ENCODE data around the gene ZNF138. TPM values are rescaled to one million over a fixed set of nuclear protein-coding genes. Genes with fewer than 3 reads are reported as not detected.

The ZNF138 gene
- total RNA-seq, 1 experiment from 2014 or later: 2.6 TPM

DNA sequence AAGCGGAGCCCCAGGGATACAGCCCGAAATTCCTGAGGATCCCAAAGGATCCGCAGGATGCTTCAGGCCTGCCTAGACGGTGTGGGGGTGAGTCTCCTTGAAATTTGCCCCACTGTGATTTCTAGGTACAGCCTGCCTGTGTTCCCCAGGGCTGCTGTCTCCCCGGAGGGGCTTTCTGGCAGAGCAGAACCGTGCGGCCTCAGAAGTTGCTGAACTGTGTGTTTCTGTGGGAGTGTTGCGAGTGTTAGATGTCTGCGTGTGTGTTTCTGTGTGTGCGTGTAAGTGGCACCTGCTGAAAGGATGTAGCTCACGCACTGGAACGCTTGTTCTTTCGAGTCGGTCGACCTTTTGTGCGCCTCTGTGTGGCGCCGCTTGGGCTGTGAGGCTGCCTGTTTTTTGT lies 81.0 kb downstream of the ZNF138 start:
- no peak for DNase-seq (ENCODE audit: low spot score)

DNA sequence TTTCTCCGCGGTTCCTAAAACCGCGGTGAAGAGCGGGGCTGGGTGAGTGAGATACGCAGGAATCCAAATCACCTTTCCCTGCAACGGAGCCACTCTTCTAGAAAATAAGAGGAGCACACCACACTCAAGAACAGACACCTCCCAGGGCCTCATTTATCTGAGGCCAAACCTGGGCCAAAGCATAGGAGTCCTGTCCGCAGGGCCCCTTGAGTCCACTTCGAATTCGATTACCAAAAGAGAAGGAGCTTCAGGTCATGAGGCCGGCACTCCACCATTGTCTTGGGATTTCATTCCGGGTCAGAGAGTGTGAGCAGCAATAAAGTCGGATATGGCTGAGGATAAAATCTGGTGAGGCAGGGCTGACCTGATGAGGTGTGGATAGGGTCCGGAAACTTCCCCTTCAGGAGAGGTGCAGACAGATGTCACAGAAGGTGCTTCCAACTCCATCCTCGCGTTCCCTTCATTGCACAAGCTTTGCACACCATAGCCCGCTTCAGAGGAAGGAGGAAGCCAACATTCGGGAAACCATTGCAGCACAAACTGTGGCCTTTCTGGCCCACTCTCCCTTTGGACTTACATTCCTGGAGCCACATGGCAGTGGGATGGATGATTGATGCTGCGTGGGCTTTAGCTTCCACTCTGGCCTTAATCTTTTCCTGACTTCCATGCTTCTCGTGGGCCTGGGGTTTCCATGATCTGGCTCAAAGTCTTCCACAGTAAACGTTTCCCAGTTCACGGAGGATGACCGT lies 81.6 kb downstream of the ZNF138 start:
- DNase-seq (ENCODE audit: low spot score): no peak

- no peak for DNase-seq (ENCODE audit: low spot score)
These were observed 82.8 kb downstream of the ZNF138 start for GRCh38 chr7:64876792-64877713.

- DNase-seq (ENCODE audit: low spot score): no peak
These were observed 83.7 kb downstream of the ZNF138 start for GRCh38 chr7:64877714-64878610.

DNA sequence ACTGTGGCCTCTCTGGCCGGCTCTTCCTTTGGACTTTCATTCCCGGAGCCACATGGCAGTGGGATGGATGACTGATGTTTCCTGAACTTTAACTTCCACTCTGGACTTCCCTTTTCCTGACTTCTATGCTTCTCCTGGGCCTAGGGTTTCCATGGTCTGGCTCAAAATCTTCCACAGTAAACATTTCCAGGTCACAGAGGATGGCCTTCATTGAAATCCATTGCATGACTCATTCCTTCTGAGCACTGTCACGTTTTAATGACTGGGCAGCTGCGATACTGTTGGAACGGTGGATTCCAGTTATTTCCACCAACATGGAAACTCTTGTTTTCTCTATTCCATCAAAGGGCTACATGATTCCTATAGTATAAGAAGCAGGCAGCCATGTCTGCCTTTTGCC lies 84.5 kb downstream of the ZNF138 start:
- DNase-seq (ENCODE audit: low spot score): no peak

DNA sequence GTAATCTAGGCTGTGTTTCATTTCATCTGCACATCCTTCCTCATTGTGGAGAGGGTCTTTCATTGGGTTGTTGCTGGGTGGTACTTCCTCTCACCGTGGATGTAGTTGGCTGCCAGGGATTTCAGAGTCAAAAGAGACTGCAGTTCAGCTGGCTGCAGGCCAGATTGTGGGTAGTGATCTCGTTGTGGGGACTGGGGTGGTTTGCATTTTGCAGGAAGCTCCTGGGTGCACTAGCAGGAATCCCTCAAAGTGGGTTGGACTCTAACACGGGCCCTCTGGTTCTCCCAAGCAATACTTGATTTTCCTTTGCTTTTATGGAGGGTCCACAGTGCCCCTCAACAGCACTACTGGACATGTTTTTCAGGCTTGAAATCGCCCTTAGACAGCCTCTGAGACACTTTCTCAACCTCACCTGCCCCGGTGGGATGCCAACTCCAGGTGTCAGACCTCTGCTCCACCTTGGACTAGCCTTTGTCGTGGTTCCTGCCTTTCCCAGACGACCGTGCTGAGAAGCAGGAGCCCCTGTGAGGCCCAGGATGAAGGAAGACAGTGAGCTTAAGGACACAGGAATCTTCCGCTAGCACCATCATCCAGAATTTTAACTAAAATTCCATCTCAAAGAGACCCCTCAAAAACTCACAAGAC lies 85.0 kb downstream of the ZNF138 start:
- DNase-seq (ENCODE audit: low spot score): no peak

DNA sequence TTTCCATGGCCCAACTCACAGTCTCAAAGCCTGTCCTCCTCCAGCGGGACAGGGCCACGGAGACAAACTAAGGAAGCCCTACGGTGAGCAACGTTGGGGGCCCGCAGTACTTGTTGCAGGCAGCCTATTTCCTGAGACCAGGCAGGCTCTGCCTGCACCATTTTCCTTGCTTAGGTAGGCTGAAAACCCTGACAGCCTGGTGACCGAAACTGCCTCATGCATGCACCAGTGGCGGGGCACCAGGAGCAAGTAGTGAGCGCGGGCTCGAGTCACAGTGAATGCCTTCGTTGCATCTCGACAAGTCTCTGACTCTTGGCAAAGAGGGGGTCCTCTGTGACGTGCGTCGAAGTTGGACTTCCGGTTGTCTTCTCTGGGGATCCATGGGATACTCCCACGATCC lies 85.6 kb downstream of the ZNF138 start:
- no peak for DNase-seq (ENCODE audit: low spot score)

DNA sequence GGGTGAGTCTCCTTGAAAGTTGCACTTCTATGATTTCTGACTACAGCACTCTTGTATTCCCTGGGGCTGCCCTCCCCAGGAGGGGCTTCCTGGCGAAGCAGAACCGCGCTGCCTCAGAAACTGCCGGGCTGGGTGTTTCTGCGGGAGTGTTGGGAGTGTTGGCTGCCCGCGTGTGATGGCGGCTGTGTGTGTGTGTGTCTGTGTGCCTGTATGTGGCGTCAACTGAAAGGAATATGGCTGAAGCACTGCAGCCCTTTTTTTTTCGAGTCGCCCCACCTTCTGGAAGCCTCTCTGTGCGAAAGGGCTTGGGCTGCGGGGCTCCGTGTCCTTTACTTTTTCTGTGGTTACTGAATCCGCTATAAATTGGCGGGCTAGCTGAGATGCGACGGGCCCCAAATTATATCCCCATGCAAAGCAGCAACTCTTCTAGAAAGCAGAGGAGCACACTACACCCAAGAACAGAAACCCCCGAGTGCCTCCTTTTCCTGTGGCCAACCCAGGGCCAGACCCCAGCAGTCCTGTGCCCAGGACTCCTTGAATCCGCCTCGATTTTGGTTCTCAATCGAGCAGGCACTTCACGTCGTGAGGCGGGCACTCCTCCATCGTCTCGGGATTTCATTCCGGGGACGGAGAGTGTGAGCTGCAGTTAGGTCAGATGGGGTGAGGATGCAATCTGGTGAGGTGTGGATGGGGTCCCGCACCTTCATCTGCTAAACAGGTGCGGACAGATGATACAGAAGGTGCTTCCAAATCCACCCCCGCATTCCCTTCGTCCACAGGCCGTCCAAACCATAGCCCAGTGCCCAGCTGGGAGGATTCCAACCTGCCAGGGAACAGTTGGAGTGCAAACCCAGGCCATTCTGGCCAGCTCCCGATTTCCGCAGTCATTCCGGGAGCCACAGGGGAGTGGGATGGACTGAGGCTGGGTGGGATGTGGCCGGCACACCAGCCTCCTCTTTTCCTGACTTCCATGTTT lies 86.4 kb downstream of the ZNF138 start:
- DNase-seq (ENCODE audit: low spot score): no peak

GRCh38 chr7:64881461-64882287 lies 87.4 kb downstream of the ZNF138 start:
- no peak for DNase-seq (ENCODE audit: low spot score)

DNA sequence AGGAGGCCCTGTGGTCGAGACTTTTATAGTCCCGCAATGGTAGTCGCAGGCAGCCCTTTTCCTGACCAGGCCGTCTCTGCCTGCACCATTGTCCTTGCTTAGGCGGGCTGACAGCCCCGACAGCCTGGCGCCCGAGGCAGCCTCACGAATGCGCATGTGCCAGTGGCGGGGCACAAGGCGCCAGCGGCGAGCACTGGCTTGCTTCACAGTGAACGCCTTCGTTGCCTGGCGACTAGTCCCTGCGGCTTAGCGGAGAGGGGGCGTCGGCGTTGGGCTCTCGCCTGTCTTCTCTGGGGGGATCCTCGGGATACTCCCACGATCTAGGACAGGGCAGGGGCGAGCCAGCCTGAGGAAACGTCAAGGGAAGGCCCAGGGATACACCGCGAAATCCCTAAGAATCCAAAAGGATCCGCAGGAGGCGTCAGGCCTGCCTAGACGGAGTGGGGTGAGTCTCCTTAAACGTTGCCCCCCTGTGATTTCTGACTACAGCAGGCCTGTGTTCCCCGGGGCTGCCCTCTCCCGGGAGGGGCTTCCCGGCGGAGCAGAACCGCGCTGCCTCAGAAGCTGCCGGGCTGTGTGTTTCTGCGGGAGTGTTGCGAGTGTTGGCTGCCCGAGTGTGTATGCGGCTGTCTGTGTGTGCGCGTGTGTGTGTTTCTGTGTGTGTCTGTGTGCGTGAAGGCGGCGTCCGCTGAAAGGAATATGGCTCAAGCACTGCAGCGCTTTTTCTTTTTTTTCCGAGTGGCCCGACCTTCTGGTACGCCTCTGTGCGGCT lies 88.3 kb downstream of the ZNF138 start:
- no peak for DNase-seq (ENCODE audit: low spot score)

Other genes starting within 250 kb of the ZNF138 start
- gene ZNF680, start 231.4 kb upstream of the ZNF138 start, total RNA-seq (2014; rRNA removed; shearing (Covaris generic)): 4.2 and 4.4 TPM in 2 replicates
- 1.4 and 3.6 TPM in 2 replicates for gene ZNF107, start 128.3 kb upstream of the ZNF138 start, total RNA-seq (2014; rRNA removed; shearing (Covaris generic))
- gene ZNF273, start 108.8 kb downstream of the ZNF138 start, total RNA-seq (2014; rRNA removed; shearing (Covaris generic)): 1.5 and 3.2 TPM in 2 replicates
- gene ZNF117, start 196.6 kb downstream of the ZNF138 start, total RNA-seq (2014; rRNA removed; shearing (Covaris generic)): 0.34 and 0.74 TPM in 2 replicates
- 2.9 and 5.8 TPM in 2 replicates for gene ERV3-1, start 212.3 kb downstream of the ZNF138 start, total RNA-seq (2014; rRNA removed; shearing (Covaris generic))

Measured in HT-29 (cell line).